Measurements from ENCODE around the gene ASTN1. TPM values are rescaled to one million over a fixed set of nuclear protein-coding genes. Genes with fewer than 3 reads are reported as not detected.

ASTN1 gene
- total RNA-seq, 3 donors from 2014 or later: 0.10 to 2.2 (median 0.14) TPM

DNA sequence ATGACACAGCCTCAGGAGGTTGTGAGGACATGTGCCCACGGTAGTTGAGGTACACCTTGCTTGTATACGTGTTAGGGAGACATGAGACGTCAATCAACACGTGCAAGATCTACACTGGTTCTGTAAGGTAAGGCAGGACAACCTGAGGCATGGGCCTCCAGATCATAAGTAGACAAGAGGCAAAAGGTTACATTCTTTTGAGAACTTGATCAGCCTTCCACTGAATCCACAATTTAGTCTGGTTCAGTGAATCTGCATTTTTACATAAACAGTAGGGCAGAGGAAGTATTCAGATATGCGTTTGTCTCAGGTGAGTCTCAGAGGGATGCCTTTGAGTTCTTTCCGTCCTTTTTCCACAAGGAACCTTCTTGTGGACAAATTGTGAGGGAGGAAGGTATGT lies 348.9 kb downstream of the ASTN1 start:
- Histone ChIP-seq H3K9me3 (no peaks in the 10 kb centered on the region), H3K36me3 (ENCODE audit: low read depth) (no peaks in the 10 kb centered on the region), H3K4me1 (ENCODE audit: low read depth) (no peaks in the 10 kb centered on the region), H3K4me3 (no peak overlapping the region)
- ATAC-seq (no peak), DNase-seq (no peak)
- TF ChIP-seq CTCF (IDR thresholded peaks at IDR 0.05): no peak
- intact Hi-C loops (cut with DNase I, micrococcal nuclease): no loop called here

DNA sequence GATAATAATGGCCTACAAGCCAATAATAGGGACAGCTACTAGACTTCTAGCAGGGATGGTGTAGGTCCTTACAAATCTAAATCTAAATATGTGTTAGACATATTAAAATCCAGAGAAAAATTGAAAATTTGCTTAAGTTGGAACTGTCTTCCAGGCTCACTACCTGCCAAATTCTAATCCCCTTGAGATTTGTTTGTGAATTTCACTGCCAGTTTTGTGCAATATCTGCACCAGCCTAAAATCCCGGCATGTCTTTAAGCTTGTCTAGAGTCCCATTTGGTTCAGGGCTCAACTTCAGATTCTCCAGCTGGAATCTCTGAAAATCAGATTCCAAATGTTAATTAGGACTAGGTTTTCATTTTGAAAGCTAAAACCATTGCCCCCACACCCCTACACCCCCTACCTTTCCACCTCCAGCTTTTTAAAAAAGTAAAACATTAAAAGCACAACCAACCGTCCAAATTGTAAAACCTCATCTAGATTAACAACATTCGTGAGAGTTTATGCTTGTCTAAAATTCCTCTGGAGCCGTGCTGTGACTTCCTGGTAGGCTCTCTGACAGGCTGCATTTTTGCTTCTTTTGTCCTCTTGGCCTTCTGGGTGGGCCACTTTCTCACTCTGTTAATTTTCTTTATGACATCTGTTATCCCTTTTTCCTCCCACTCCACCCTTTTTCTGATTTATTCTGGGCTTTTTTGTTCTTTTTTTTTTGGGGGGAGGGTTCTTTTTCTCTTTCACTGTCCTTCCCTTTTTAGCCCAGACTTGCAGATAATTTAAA lies 352.8 kb downstream of the ASTN1 start:
- no peaks in the 10 kb centered on the region for H3K9me3 ChIP-seq
- no peaks in the 10 kb centered on the region for H3K36me3 ChIP-seq (ENCODE audit: low read depth)
- ATAC-seq: no peak

DNA sequence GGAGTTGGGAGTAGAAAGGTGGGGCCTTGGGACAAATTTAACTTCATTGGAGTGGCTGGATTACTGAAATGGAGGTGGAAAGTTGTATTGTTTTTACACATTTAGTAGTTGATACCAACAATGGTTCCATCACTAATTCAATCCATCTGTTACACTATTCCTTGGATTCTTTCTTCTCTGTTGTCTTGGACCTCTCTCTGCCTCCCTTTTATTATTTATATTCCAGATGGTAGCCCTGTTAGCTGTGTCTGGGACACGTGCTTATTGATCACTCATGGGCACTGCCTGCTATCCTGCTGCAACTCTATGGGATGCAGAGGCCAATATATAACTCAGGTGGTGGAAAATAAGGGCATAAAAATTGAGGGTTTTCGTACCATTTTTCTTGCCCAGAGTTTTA lies 355.2 kb downstream of the ASTN1 start:
- DNase-seq: no peak
- H3K4me3 ChIP-seq: no peak overlapping the region
- ATAC-seq: no peak
- no peaks in the 10 kb centered on the region for H3K4me1 ChIP-seq (ENCODE audit: low read depth)
- no peaks in the 10 kb centered on the region for H3K9me3 ChIP-seq
- H3K36me3 ChIP-seq (ENCODE audit: low read depth): no peaks in the 10 kb centered on the region
- no peak for TF ChIP-seq CTCF (IDR thresholded peaks at IDR 0.05)
- intact Hi-C loops (cut with DNase I, micrococcal nuclease): no loop called here

More for the DNA sequence above, 352.8 kb downstream of the ASTN1 start:
- Histone ChIP-seq H3K4me3 (no peak overlapping the region), H3K4me1 (ENCODE audit: low read depth) (no peaks in the 10 kb centered on the region)
- no peak for DNase-seq
- intact Hi-C loops (cut with DNase I, micrococcal nuclease): no loop called here
- TF ChIP-seq CTCF (IDR thresholded peaks at IDR 0.05): no peak

Small RNA genes lying within 50 kb of the gene (microRNA-seq; reads per million reads assigned to microRNA genes)
- 0.70 reads per million for gene MIR488

Other genes with a start within 250 kb of the ASTN1 start
- under 1 TPM in 1 of 3 donors, not detected in 2; 0.13 TPM for gene BRINP2, start 6.2 kb upstream of the ASTN1 start, total RNA-seq

All from mucosa of descending colon (tissue), 3 donors.